ENCODE data around the gene CD74. TPM values are rescaled to one million over a fixed set of nuclear protein-coding genes. Genes with fewer than 3 reads are reported as not detected.

CD74 gene
- total RNA-seq (2021; ENCODE audit: unreplicated experiment) (12.7 TPM), Bru-seq, nascent RNA (percentile 39 among the genes with signal in this experiment), BruChase-seq, experiment 1, labeled RNA remaining after a 2-hour chase (percentile 37 among the genes with signal in this experiment), BruChase-seq, experiment 2, labeled RNA remaining after a 6-hour chase (percentile 51 among the genes with signal in this experiment)
- 6.5 TPM for polyA plus RNA-seq (2012; ENCODE audit: insufficient read length)
- long read RNA-seq, partial matches to known transcripts, result 1 of 4 reads
- long read RNA-seq, other reads (novel, unspliced or antisense), result 0 of 4 reads

- DNase-seq (ENCODE audit: low read depth, low spot score) (no peak), ATAC-seq (peak; percentile 55)
- Histone ChIP-seq H3K36me3 (ENCODE audit: control insufficient read depth, insufficient read depth, low read length) (no peaks in the 10 kb centered on the region), H3K4me1 (ENCODE audit: control insufficient read depth, insufficient read depth, low read length) (0 out of 2 replicates have a peak, but pooled peaks cover 4% of the 10 kb centered on the region), H3K27ac (ENCODE audit: low read length) (no peak within 1 kb of the TSS), H3K4me3 (ENCODE audit: low read depth in 2 of 2, low read length in 2 of 2) (peak within 1 kb of the TSS in 1 of 2 experiments; percentile 40; a peak in 3 of 4 replicates), H3K27me3 (ENCODE audit: control insufficient read depth, insufficient read depth, low read length) (no peaks in the 10 kb centered on the region), H3K9me3 (ENCODE audit: control insufficient read depth, insufficient read depth, low read depth, low read length) (no peaks in the 10 kb centered on the region)
- in situ Hi-C loops (cut with HindIII; ENCODE audit: low pct_unique_long_range_greater_than_20kb, low sequenced_read_pairs) (no loop called here), intact Hi-C loops (cut with micrococcal nuclease; ENCODE audit: unreplicated experiment) (no loop called here)
- ChIA-PET CTCF (no interaction called here), POLR2A (no interaction called here)
- no TSS peak for BruUV-seq (replicated peaks)
- TF ChIP-seq, protein P1, sequence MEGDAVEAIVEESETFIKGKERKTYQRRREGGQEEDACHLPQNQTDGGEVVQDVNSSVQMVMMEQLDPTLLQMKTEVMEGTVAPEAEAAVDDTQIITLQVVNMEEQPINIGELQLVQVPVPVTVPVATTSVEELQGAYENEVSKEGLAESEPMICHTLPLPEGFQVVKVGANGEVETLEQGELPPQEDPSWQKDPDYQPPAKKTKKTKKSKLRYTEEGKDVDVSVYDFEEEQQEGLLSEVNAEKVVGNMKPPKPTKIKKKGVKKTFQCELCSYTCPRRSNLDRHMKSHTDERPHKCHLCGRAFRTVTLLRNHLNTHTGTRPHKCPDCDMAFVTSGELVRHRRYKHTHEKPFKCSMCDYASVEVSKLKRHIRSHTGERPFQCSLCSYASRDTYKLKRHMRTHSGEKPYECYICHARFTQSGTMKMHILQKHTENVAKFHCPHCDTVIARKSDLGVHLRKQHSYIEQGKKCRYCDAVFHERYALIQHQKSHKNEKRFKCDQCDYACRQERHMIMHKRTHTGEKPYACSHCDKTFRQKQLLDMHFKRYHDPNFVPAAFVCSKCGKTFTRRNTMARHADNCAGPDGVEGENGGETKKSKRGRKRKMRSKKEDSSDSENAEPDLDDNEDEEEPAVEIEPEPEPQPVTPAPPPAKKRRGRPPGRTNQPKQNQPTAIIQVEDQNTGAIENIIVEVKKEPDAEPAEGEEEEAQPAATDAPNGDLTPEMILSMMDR (IDR thresholded peaks at IDR 0.05), result no peak
- TF ChIP-seq TCF7L2 (IDR thresholded peaks at IDR 0.05; ENCODE audit: low read depth, low read length), result no peak
- no peak for TF ChIP-seq SIN3A (IDR thresholded peaks at IDR 0.05; ENCODE audit: borderline replicate concordance, insufficient read depth, low read depth, low read length)
- no peak for TF ChIP-seq REST (IDR thresholded peaks at IDR 0.05; ENCODE audit: insufficient read depth in 1 of 2, low read depth in 2 of 2, low read length in 1 of 2)
Observed at GRCh38 chr5:150412319-150413175, at the start of gene CD74. Gene CD74 (minus strand): TSS chr5:150412910. CDS start chr5:150412749, 161 bp downstream.

DNA sequence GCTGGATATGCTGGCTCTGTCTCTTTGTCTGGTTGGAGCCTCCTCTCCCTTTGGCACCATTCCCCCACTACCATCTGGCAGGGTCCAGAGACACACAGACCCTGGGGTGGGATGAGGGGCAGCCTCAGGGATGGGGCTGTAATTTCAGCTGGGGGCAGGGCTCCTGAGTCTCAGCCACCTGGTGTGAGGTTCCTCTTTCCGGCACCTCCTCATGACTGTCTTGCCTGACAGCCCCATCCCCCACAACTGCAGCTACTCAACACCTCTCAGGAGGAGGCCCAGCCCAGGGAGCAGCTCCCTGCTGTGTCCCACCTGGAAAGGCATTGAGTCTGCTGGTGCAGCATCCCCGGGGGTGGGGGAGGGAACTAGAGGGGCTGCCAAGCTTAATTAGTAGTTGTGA lies 48.5 kb upstream of the CD74 start:
- no peak for TF ChIP-seq POLR2AphosphoS5 (IDR thresholded peaks at IDR 0.05; ENCODE audit: low read depth, low read length)
- TF ChIP-seq, protein P1 (IDR thresholded peaks at IDR 0.05), result no peak
- intact Hi-C loops (cut with micrococcal nuclease; ENCODE audit: unreplicated experiment), result loop anchor here (5.0 kb wide), 1 partner anchor 81 kb away; no protein-coding TSS in a partner anchor
- CTCF ChIA-PET, result no interaction called here
- Histone ChIP-seq H3K27me3 (ENCODE audit: control insufficient read depth, insufficient read depth, low read length) (no peaks in the 10 kb centered on the region), H3K4me1 (ENCODE audit: control insufficient read depth, insufficient read depth, low read length) (peaks cover 40% of the 10 kb centered on the region), H3K9me3 (ENCODE audit: control insufficient read depth, insufficient read depth, low read depth, low read length) (no peaks in the 10 kb centered on the region), H3K27ac (ENCODE audit: low read length) (peak overlapping the region; percentile 49), H3K36me3 (ENCODE audit: control insufficient read depth, insufficient read depth, low read length) (no peaks in the 10 kb centered on the region), H3K4me3 (ENCODE audit: low read depth in 2 of 2, low read length in 2 of 2) (no peak overlapping the region)
- in situ Hi-C loops (cut with HindIII; ENCODE audit: low pct_unique_long_range_greater_than_20kb, low sequenced_read_pairs), result no loop called here
- BruUV-seq (replicated peaks), result no TSS peak
- no peak for ATAC-seq
- POLR2A ChIA-PET, result no interaction called here
- no peak for DNase-seq (ENCODE audit: low read depth, low spot score)
